Loucy (cell line): Measurements from ENCODE around the gene VAV3.

ENCODE experiments used
- H2AFZ ChIP-seq: fragments of 200-600 bp; sonication (generic); 2 replicates; pipeline ENCODE4 v1.6.0; 2016; ENCODE audit warnings: antibody characterized with exemption, mild to moderate bottlenecking, low read length, moderate library complexity
- H3F3A ChIP-seq: fragments of 200-600 bp; 2 replicates; pipeline ENCODE4 v1.6.0; 2016; ENCODE audit warnings: antibody characterized with exemption, low read depth, mild to moderate bottlenecking
- H3K27me3 ChIP-seq: fragments of 200-600 bp; sonication (generic); 2 replicates; pipeline ENCODE4 v1.6.1; 2014; ENCODE audit warnings: low read length, mild to moderate bottlenecking; ENCODE audit not compliant: insufficient read depth, poor library complexity, severe bottlenecking
- H3K36me3 ChIP-seq: fragments of 200-600 bp; sonication (generic); 2 replicates; pipeline ENCODE4 v1.6.1; 2016; ENCODE audit warnings: low read length; ENCODE audit not compliant: insufficient read depth
- H3K4me1 ChIP-seq: fragments of 200-600 bp; sonication (generic); 2 replicates; pipeline ENCODE4 v1.5.1; 2014; ENCODE audit warnings: low read length, mild to moderate bottlenecking; ENCODE audit not compliant: insufficient read depth, poor library complexity, severe bottlenecking
- H3K4me2 ChIP-seq: fragments of 200-600 bp; sonication (generic); 2 replicates; pipeline ENCODE4 v1.6.0; 2014; ENCODE audit warnings: antibody characterized with exemption, low read length, low read depth, mild to moderate bottlenecking; ENCODE audit not compliant: poor library complexity, severe bottlenecking
- H3K4me3 ChIP-seq: fragments of 200-600 bp; sonication (generic); 2 replicates; pipeline ENCODE4 v1.5.1; 2014; ENCODE audit warnings: low read length, mild to moderate bottlenecking, mixed read lengths; ENCODE audit not compliant: poor library complexity, severe bottlenecking
- H3K79me2 ChIP-seq: fragments of 200-600 bp; sonication (generic); 2 replicates; pipeline ENCODE4 v1.6.1; 2014; ENCODE audit warnings: low read length; ENCODE audit not compliant: insufficient read depth
- H3K9ac ChIP-seq: fragments of 200-600 bp; sonication (generic); 2 replicates; pipeline ENCODE4 v1.6.0; 2014; ENCODE audit warnings: mild to moderate bottlenecking, low read depth, low read length, moderate library complexity; ENCODE audit not compliant: poor library complexity, severe bottlenecking
- H3K9me2 ChIP-seq: fragments of 200-600 bp; sonication (generic); replicated peaks from 2 replicates; pipeline ENCODE4 v1.6.1; 2016; ENCODE audit warnings: low read depth, low read length, mixed read lengths
- H3K9me3 ChIP-seq: fragments of 200-600 bp; sonication (generic); 2 replicates; pipeline ENCODE4 v1.6.1; 2014; ENCODE audit warnings: mild to moderate bottlenecking, antibody characterized with exemption, low read length, low read depth; ENCODE audit not compliant: insufficient read depth
- H4K20me1 ChIP-seq: fragments of 200-600 bp; sonication (generic); 2 replicates; pipeline ENCODE4 v1.6.0; 2014; ENCODE audit warnings: antibody characterized with exemption, low read length, mild to moderate bottlenecking; ENCODE audit not compliant: insufficient read depth, poor library complexity, severe bottlenecking
- CTCF ChIP-seq: fragments of 200-600 bp; sonication (generic); conservative IDR thresholded peaks from 2 replicates; pipeline ENCODE4 v1.5.1; 2014; ENCODE audit warnings: mild to moderate bottlenecking, antibody characterized with exemption, low read length
- EZH2phosphoT487 ChIP-seq: fragments of 200-600 bp; IDR thresholded peaks from 2 replicates; pipeline ENCODE4 v1.6.1; 2018; ENCODE audit warnings: antibody characterized with exemption, mild to moderate bottlenecking, moderate library complexity, borderline replicate concordance

The VAV3 gene

GRCh38 chr1:107563441-107563840 is 401.5 kb downstream of the VAV3 start:
- no peak for TF ChIP-seq CTCF
- TF ChIP-seq EZH2phosphoT487, result no peak
- Histone ChIP-seq H3K9ac (no peak overlapping the region), H2AFZ (no peak overlapping the region)

GRCh38 chr1:107559881-107560280 is 405.1 kb downstream of the VAV3 start:
- Histone ChIP-seq H3K9me2 (no peaks in the 10 kb centered on the region), H3K9me3 (no peaks in the 10 kb centered on the region), H3K4me2 (no peak overlapping the region), H4K20me1 (no peaks in the 10 kb centered on the region), H3K27me3 (no peaks in the 10 kb centered on the region), H2AFZ (no peak overlapping the region), H3K79me2 (no peaks in the 10 kb centered on the region), H3K9ac (no peak overlapping the region), H3K4me3 (no peak overlapping the region), H3F3A (no peaks in the 10 kb centered on the region), H3K4me1 (no peaks in the 10 kb centered on the region), H3K36me3 (no peaks in the 10 kb centered on the region)
- no peak for TF ChIP-seq CTCF
- no peak for TF ChIP-seq EZH2phosphoT487

More at GRCh38 chr1:107563441-107563840, 401.5 kb downstream of the VAV3 start:
- no peaks in the 10 kb centered on the region for H4K20me1 ChIP-seq
- no peaks in the 10 kb centered on the region for H3K9me3 ChIP-seq
- no peaks in the 10 kb centered on the region for H3K79me2 ChIP-seq
- H3K9me2 ChIP-seq, result no peaks in the 10 kb centered on the region
- H3F3A ChIP-seq, result no peaks in the 10 kb centered on the region
- no peak overlapping the region for H3K4me2 ChIP-seq
- no peak overlapping the region for H3K4me3 ChIP-seq
- no peaks in the 10 kb centered on the region for H3K4me1 ChIP-seq
- no peaks in the 10 kb centered on the region for H3K27me3 ChIP-seq
- no peaks in the 10 kb centered on the region for H3K36me3 ChIP-seq

GRCh38 chr1:107557095-107557494 is 407.9 kb downstream of the VAV3 start:
- Histone ChIP-seq H2AFZ (no peak overlapping the region), H3K36me3 (no peaks in the 10 kb centered on the region), H3K4me1 (no peaks in the 10 kb centered on the region), H3F3A (no peaks in the 10 kb centered on the region), H3K4me3 (no peak overlapping the region), H3K9me2 (no peaks in the 10 kb centered on the region), H3K79me2 (no peaks in the 10 kb centered on the region), H3K9ac (no peak overlapping the region), H4K20me1 (no peaks in the 10 kb centered on the region), H3K9me3 (no peaks in the 10 kb centered on the region), H3K4me2 (no peak overlapping the region), H3K27me3 (no peaks in the 10 kb centered on the region)
- no peak for TF ChIP-seq EZH2phosphoT487
- no peak for TF ChIP-seq CTCF
